ENCODE data around the gene ANKRD26.
A peak's percentile ranks its signal among the peaks of the same experiment; 100 is the strongest.

The ANKRD26 gene

GRCh38 chr10:27099916-27100812 lies at the start of gene ANKRD26:
Gene ANKRD26 (minus strand): TSS chr10:27100494. CDS start chr10:27100326, 168 bp downstream.
- peak; percentile 95 to 97 for DNase-seq
- TF ChIP-seq GATA1 (IDR thresholded peaks at IDR 0.05; ENCODE audit: low read depth, low read length): no peak
- TF ChIP-seq POLR2A (IDR thresholded peaks at IDR 0.05; ENCODE audit: low read length): peak; percentile 67

GRCh38 chr10:27147701-27148100 lies 47.4 kb upstream of the ANKRD26 start:
- TF ChIP-seq GATA1 (IDR thresholded peaks at IDR 0.05; ENCODE audit: low read depth, low read length) (no peak), POLR2A (IDR thresholded peaks at IDR 0.05; ENCODE audit: low read length) (no peak)
- no peak for DNase-seq

GRCh38 chr10:27145937-27146336 lies 45.6 kb upstream of the ANKRD26 start:
- no peak for TF ChIP-seq POLR2A (IDR thresholded peaks at IDR 0.05; ENCODE audit: low read length)
- no peak for TF ChIP-seq GATA1 (IDR thresholded peaks at IDR 0.05; ENCODE audit: low read depth, low read length)
- no peak for DNase-seq

DNA sequence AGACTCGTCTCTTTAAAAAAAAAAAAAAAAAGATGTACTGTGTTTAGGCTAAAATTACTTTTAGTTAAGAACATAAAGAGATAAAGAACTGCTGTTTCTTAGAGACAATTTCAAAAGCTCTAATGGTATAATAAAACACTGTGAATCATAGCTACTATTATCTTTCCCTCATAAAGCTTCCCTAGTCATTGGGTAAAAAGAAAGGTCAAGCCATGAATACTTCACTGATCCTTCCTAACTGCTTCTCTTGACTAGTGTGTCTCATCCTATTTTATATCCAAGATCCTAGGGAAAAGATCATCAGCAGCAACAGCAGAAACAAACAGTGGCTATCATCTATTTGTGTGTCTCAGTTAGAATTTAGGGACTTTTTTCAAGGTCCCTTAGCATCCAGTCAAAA lies 43.4 kb upstream of the ANKRD26 start:
- DNase-seq: no peak
- no peak for TF ChIP-seq GATA1 (IDR thresholded peaks at IDR 0.05; ENCODE audit: low read depth, low read length)
- no peak for TF ChIP-seq POLR2A (IDR thresholded peaks at IDR 0.05; ENCODE audit: low read length)

- no peak for DNase-seq
- TF ChIP-seq GATA1 (IDR thresholded peaks at IDR 0.05; ENCODE audit: low read depth, low read length) (no peak), POLR2A (IDR thresholded peaks at IDR 0.05; ENCODE audit: low read length) (no peak)
These were observed 38.0 kb upstream of the ANKRD26 start for GRCh38 chr10:27138277-27138676.

- TF ChIP-seq GATA1 (IDR thresholded peaks at IDR 0.05; ENCODE audit: low read depth, low read length) (no peak), POLR2A (IDR thresholded peaks at IDR 0.05; ENCODE audit: low read length) (no peak)
These were observed 34.1 kb upstream of the ANKRD26 start for GRCh38 chr10:27134371-27134770.

DNA sequence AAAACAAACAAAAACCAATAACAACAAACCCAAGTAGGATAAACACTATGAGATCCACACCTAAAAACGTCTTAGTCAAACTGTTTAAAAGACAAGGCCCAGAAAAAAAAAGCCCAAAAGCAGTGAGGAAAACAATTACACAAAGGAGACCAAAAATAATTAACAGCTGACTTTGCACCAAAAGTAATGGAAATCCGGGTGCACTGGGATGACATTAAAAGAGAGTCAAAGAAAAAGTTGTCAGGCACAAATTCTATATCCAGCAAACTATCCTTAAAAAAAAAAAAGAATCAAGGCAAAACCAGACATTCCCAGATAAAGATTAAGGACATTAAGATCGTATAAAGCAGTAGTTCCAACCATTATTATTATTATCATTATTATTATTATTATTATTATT lies 7.9 kb upstream of the ANKRD26 start:
- no peak for TF ChIP-seq POLR2A (IDR thresholded peaks at IDR 0.05; ENCODE audit: low read length)
- TF ChIP-seq GATA1 (IDR thresholded peaks at IDR 0.05; ENCODE audit: low read depth, low read length): no peak
- DNase-seq: no peak

More at GRCh38 chr10:27134371-27134770, 34.1 kb upstream of the ANKRD26 start:
- no peak for DNase-seq

DNA sequence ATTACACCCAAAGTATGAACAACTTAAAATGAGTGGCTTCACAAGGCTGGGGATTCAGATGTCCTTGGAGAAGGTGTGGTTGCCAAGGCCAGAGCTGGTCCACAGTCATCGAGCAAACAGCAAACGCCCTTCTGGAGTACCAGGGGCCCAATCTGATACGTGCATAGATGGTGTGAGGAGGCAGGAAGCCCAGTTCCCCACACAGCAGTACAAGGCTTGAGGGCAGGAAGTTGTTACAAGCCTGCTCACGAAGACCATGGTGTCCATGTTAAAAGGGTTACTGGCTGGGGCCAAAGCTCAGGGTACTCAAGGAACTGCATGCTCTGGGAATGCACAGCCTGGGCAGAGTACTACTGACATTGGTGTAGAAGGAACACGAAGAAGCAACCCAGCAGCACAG lies 4.6 kb upstream of the ANKRD26 start:
- TF ChIP-seq POLR2A (IDR thresholded peaks at IDR 0.05; ENCODE audit: low read length) (no peak), GATA1 (IDR thresholded peaks at IDR 0.05; ENCODE audit: low read depth, low read length) (no peak)
- DNase-seq: no peak

DNA sequence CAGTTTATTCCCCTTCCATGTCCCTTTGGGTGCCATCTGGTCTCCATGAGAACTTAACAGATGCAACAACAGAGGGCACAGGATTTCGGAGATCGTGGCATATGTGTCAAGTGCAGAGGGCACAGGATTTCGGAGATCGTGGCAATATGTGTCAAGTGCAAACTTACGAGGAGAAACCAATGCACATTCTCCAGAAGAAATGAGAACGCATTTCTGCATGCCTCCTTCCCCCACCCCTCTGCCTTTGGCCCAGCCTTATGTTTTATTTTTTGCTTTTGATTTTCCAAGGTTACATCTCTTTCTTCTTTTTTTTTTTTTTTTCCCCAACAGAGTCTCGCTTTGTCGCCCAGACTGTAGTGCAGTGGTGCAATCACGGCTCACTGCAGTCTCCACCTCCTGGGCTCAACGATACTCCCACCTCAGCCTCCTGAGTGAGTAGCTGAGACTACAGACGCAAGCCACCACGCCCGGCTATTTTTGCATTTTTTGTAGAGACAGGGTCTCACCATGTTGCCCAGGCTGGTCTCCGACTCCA lies 586 bp upstream of the ANKRD26 start:
- DNase-seq: no peak
- no peak for TF ChIP-seq GATA1 (IDR thresholded peaks at IDR 0.05; ENCODE audit: low read depth, low read length)
- no peak for TF ChIP-seq POLR2A (IDR thresholded peaks at IDR 0.05; ENCODE audit: low read length)

DNA sequence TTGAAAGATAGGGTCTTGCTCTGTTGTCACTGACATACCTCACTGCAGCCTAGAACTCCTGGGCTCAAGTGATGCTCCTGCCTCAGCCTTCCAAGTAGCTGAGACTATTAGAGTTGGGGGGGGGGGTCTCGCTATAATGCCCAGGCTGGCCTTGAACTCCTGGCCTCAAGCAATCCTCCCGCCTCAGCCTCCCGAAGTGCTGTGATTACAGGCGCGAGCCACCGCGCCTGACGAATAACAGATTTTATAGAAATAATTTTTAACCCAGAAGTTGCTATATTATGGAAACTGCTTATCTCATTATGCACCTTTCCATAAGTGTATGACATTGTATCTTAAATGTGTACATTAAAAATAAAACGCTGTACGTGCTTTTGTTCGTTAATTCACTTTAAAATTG lies 846 bp downstream of the ANKRD26 start:
- peak in 1 of 2 experiments; percentile 46 for DNase-seq
- TF ChIP-seq POLR2A (IDR thresholded peaks at IDR 0.05; ENCODE audit: low read length): no peak
- TF ChIP-seq GATA1 (IDR thresholded peaks at IDR 0.05; ENCODE audit: low read depth, low read length): no peak

DNA sequence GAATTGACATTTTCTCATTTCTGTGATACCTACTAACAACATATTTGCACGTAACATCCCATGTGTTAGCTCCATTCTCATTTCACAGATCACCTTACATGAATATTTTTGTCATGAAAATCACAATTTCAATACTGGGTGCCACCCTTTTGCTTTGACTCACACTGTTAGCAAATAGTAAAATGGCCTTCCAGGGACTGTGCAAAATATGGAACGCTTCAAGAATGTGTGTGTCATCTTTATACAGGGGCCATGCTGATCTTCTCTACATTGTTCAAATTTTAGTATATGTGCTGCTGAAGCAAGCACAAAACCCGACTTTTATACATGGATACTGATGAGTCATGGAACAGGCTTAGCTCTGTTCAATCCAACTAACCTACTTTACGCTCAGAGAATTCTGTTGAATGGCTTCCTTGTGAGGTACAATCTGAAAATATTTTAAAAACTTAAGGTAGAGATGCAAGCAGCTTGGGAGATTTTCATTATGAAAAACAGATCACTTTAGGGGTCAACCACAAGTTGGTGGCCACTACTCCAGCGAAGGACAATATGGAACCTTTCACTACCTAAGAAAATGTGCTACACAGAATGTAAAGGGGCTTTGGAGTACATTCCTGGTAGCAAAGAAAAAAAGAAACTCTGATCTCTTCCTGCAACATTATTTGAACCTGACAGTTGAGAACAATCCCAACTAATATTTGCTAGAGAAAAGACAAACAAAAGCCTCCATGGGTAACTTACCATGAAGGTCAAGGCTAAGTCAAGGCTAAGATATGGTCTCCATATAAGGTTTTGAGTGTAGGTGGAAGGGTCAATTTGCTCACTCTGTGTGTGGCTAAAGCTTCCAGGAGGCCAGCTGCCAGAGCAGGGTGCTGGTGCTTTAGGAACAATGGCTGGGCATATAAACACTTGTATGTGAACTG lies 11.9 kb downstream of the ANKRD26 start:
- TF ChIP-seq GATA1 (IDR thresholded peaks at IDR 0.05; ENCODE audit: low read depth, low read length) (no peak), POLR2A (IDR thresholded peaks at IDR 0.05; ENCODE audit: low read length) (no peak)
- DNase-seq: no peak

DNA sequence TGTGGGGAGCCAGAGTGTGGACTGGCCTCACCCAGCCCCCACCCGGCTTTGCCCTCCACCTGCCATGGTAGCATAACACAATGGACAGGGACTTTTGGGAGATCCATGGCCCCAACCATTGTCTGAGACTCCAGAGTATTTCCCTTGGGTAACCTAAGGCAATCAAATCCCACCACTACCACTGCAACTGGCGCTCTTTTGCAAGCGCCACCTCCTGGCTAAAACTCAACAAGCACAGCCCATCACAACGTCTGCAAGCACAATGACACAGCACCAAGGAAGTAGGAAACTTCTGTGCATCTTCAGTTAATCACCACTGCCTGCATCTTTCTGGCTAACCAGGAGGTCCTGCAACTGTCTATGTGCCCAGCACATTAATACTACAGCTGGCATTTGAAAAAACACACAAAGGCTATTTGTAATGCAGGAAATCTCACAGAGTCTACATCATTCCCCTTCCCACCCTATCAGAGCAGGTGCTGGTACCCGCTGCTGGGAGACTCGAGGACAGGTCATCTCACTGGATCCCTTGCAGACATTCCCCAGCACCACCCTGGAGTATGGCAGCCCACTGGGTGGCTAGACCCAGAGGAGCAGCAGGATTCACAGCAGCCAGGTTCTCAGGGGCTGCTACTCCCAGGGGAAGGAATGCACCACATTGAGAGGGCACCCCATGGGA lies 27.7 kb downstream of the ANKRD26 start:
- TF ChIP-seq GATA1 (IDR thresholded peaks at IDR 0.05; ENCODE audit: low read depth, low read length) (no peak), POLR2A (IDR thresholded peaks at IDR 0.05; ENCODE audit: low read length) (no peak)
- peak; percentile 21 to 25 for DNase-seq

- no peak for TF ChIP-seq POLR2A (IDR thresholded peaks at IDR 0.05; ENCODE audit: low read length)
- TF ChIP-seq GATA1 (IDR thresholded peaks at IDR 0.05; ENCODE audit: low read depth, low read length): no peak
- DNase-seq: no peak
These were observed 31.9 kb downstream of the ANKRD26 start for GRCh38 chr10:27068217-27068891.
